ENCODE data around the gene CALHM4. TPM values are rescaled to one million over a fixed set of nuclear protein-coding genes. Genes with fewer than 3 reads are reported as not detected.

Gene CALHM4
- total RNA-seq, result not detected

GRCh38 chr6:116553451-116553850 is at the start of gene CALHM4:
Gene CALHM4 (plus strand): TSS chr6:116553751. CDS start chr6:116553794, 43 bp downstream.

GRCh38 chr6:116511424-116512110 is 42.0 kb upstream of the CALHM4 start, which contains the start of gene CALHM5:
Gene CALHM5 (plus strand): TSS chr6:116511639. CDS start chr6:116511697, 58 bp downstream.

GRCh38 chr6:116545651-116546050 is 7.9 kb upstream of the CALHM4 start, which contains the start of gene TRAPPC3L:
Gene TRAPPC3L (minus strand): TSS chr6:116545684. CDS start chr6:116545514, 170 bp downstream.

GRCh38 chr6:116570856-116571682 is 17.5 kb downstream of the CALHM4 start, which contains the start of gene RWDD1:
Gene RWDD1 (plus strand): TSS chr6:116571504. CDS start chr6:116571583, 79 bp downstream.

Other genes starting within 250 kb of the CALHM4 start
- 1 to 10 TPM; 2.2 to 2.6 TPM for gene DSE, start 182.8 kb upstream of the CALHM4 start, total RNA-seq
- gene CALHM6, start 92.4 kb upstream of the CALHM4 start, total RNA-seq, result 10 to 100 TPM; 15.8 to 15.9 TPM
- gene CALHM5, start 42.1 kb upstream of the CALHM4 start, total RNA-seq, result not detected
- not detected for gene TRAPPC3L, start 8.1 kb upstream of the CALHM4 start, total RNA-seq
- gene RWDD1, start 17.8 kb downstream of the CALHM4 start, total RNA-seq, result 10 to 100 TPM; 36.0 to 37.3 TPM
- gene RSPH4A, start 62.7 kb downstream of the CALHM4 start, total RNA-seq, result under 1 TPM; 0.23 to 0.24 TPM
- gene ZUP1, start 115.0 kb downstream of the CALHM4 start, total RNA-seq, result 10 to 100 TPM; 15.0 to 15.9 TPM
- gene KPNA5, start 127.5 kb downstream of the CALHM4 start, total RNA-seq, result 10 to 100 TPM; 13.6 to 14.0 TPM
- not detected for gene FAM162B, start 212.0 kb downstream of the CALHM4 start, total RNA-seq

Data from activated naive CD4-positive, alpha-beta T cell treated with anti-CD3 and anti-CD28 coated beads, Interleukin-2, amount 10 ng/mL, durations not matched to agents 5 hours and 36 hours (primary cell).